ENCODE data around the gene C1QB.

GRCh38 chr1:22638476-22639234 lies 14.4 kb upstream of the C1QB start:
- TF ChIP-seq POLR2AphosphoS5 (IDR thresholded peaks at IDR 0.05; ENCODE audit: low read depth) (no peak), CTCF (conservative IDR thresholded peaks at IDR 0.05; ENCODE audit: low read depth in 2 of 2) (no peak)

Measured in GM23338 (cell line).